ENCODE data around the gene LRRC75A.

The LRRC75A gene

GRCh38 chr17:16467044-16467443, 24.9 kb downstream of the LRRC75A start:
- Histone ChIP-seq H3K4me1 (ENCODE audit: insufficient read depth, low read length, severe bottlenecking) (no peaks in the 10 kb centered on the region), H3K4me3 (ENCODE audit: low read depth, low read length, poor library complexity, severe bottlenecking) (no peak overlapping the region), H2AFZ (ENCODE audit: low read length) (no peak overlapping the region), H3F3A (ENCODE audit: insufficient read depth, low read length) (no peaks in the 10 kb centered on the region), H3K9me3 (ENCODE audit: low read length) (no peaks in the 10 kb centered on the region), H3K36me3 (ENCODE audit: insufficient read depth, low read length) (peaks cover 13% of the 10 kb centered on the region; the same call in 1 of the 2 replicates), H3K27me3 (ENCODE audit: insufficient read depth, low read length) (no peaks in the 10 kb centered on the region), H3K9me2 (ENCODE audit: low read depth, low read length) (no peaks in the 10 kb centered on the region), H3K79me2 (ENCODE audit: insufficient read depth, low read length) (no peaks in the 10 kb centered on the region), H3K4me2 (ENCODE audit: low read length) (no peak overlapping the region), H3K27ac (ENCODE audit: low read depth, low read length, poor library complexity, severe bottlenecking) (no peak overlapping the region), H3K9ac (ENCODE audit: low read length) (no peak overlapping the region), H4K20me1 (ENCODE audit: insufficient read depth, low read length) (no peaks in the 10 kb centered on the region)
- TF ChIP-seq, protein P1, sequence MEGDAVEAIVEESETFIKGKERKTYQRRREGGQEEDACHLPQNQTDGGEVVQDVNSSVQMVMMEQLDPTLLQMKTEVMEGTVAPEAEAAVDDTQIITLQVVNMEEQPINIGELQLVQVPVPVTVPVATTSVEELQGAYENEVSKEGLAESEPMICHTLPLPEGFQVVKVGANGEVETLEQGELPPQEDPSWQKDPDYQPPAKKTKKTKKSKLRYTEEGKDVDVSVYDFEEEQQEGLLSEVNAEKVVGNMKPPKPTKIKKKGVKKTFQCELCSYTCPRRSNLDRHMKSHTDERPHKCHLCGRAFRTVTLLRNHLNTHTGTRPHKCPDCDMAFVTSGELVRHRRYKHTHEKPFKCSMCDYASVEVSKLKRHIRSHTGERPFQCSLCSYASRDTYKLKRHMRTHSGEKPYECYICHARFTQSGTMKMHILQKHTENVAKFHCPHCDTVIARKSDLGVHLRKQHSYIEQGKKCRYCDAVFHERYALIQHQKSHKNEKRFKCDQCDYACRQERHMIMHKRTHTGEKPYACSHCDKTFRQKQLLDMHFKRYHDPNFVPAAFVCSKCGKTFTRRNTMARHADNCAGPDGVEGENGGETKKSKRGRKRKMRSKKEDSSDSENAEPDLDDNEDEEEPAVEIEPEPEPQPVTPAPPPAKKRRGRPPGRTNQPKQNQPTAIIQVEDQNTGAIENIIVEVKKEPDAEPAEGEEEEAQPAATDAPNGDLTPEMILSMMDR (IDR thresholded peaks at IDR 0.05; ENCODE audit: low read length) = no peak
- no peak for TF ChIP-seq EZH2 (IDR thresholded peaks at IDR 0.05; ENCODE audit: borderline replicate concordance, low read length)

- no peaks in the 10 kb centered on the region for H3K27me3 ChIP-seq (ENCODE audit: insufficient read depth, low read length)
- H3F3A ChIP-seq (ENCODE audit: insufficient read depth, low read length) = no peaks in the 10 kb centered on the region
- H3K36me3 ChIP-seq (ENCODE audit: insufficient read depth, low read length) = peaks cover 13% of the 10 kb centered on the region; the same call in 1 of the 2 replicates
- H3K4me1 ChIP-seq (ENCODE audit: insufficient read depth, low read length, severe bottlenecking) = no peaks in the 10 kb centered on the region
- no peak overlapping the region for H3K4me2 ChIP-seq (ENCODE audit: low read length)
- no peaks in the 10 kb centered on the region for H3K79me2 ChIP-seq (ENCODE audit: insufficient read depth, low read length)
- no peak overlapping the region for H2AFZ ChIP-seq (ENCODE audit: low read length)
- H3K4me3 ChIP-seq (ENCODE audit: low read depth, low read length, poor library complexity, severe bottlenecking) = no peak overlapping the region
- no peak overlapping the region for H3K27ac ChIP-seq (ENCODE audit: low read depth, low read length, poor library complexity, severe bottlenecking)
- no peak overlapping the region for H3K9ac ChIP-seq (ENCODE audit: low read length)
- no peak for TF ChIP-seq EZH2 (IDR thresholded peaks at IDR 0.05; ENCODE audit: borderline replicate concordance, low read length)
- TF ChIP-seq, protein P1 (IDR thresholded peaks at IDR 0.05; ENCODE audit: low read length) = no peak
- no peaks in the 10 kb centered on the region for H3K9me2 ChIP-seq (ENCODE audit: low read depth, low read length)
- H4K20me1 ChIP-seq (ENCODE audit: insufficient read depth, low read length) = no peaks in the 10 kb centered on the region
- no peaks in the 10 kb centered on the region for H3K9me3 ChIP-seq (ENCODE audit: low read length)
Measured at GRCh38 chr17:16466407-16466806, 25.6 kb downstream of the LRRC75A start.

DNA sequence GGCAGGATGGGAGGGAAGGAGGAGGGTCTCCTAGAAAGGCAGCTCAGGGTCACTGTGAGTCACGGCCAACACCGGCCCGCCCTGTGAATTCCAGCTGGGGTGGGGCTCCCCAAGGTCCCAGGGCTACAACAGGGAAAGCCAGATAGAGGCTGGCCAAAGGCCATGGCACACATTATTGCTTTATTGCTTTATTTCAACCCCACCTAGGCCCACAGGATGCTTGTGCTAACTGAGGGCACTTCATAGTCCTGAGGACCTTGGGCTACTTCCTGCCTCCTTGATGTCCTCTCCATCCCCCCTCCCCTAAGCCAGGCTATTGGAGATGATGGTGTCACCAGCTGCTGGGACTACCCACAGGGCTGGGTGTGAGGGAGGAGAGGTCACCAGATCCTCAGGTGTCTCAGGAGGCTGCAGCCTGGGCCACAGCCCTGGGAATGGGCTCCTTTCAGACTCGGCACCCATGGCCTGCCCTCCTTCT, 26.1 kb downstream of the LRRC75A start:
- Histone ChIP-seq H3K27me3 (ENCODE audit: insufficient read depth, low read length) (no peaks in the 10 kb centered on the region), H3K9me3 (ENCODE audit: low read length) (no peaks in the 10 kb centered on the region), H2AFZ (ENCODE audit: low read length) (no peak overlapping the region), H3K4me3 (ENCODE audit: low read depth, low read length, poor library complexity, severe bottlenecking) (no peak overlapping the region), H3K36me3 (ENCODE audit: insufficient read depth, low read length) (peaks cover 13% of the 10 kb centered on the region; the same call in 1 of the 2 replicates), H3K79me2 (ENCODE audit: insufficient read depth, low read length) (no peaks in the 10 kb centered on the region), H3K4me1 (ENCODE audit: insufficient read depth, low read length, severe bottlenecking) (no peaks in the 10 kb centered on the region), H3K9me2 (ENCODE audit: low read depth, low read length) (no peaks in the 10 kb centered on the region), H4K20me1 (ENCODE audit: insufficient read depth, low read length) (no peaks in the 10 kb centered on the region), H3K9ac (ENCODE audit: low read length) (no peak overlapping the region), H3K4me2 (ENCODE audit: low read length) (no peak overlapping the region), H3K27ac (ENCODE audit: low read depth, low read length, poor library complexity, severe bottlenecking) (no peak overlapping the region), H3F3A (ENCODE audit: insufficient read depth, low read length) (no peaks in the 10 kb centered on the region)
- TF ChIP-seq, protein P1 (IDR thresholded peaks at IDR 0.05; ENCODE audit: low read length) = no peak
